ENCODE results near the gene CCRL2. TPM values are rescaled to one million over a fixed set of nuclear protein-coding genes. Genes with fewer than 3 reads are reported as not detected.

CCRL2 gene
- 11.5 and 15.8 TPM in 2 replicates for total RNA-seq

DNA sequence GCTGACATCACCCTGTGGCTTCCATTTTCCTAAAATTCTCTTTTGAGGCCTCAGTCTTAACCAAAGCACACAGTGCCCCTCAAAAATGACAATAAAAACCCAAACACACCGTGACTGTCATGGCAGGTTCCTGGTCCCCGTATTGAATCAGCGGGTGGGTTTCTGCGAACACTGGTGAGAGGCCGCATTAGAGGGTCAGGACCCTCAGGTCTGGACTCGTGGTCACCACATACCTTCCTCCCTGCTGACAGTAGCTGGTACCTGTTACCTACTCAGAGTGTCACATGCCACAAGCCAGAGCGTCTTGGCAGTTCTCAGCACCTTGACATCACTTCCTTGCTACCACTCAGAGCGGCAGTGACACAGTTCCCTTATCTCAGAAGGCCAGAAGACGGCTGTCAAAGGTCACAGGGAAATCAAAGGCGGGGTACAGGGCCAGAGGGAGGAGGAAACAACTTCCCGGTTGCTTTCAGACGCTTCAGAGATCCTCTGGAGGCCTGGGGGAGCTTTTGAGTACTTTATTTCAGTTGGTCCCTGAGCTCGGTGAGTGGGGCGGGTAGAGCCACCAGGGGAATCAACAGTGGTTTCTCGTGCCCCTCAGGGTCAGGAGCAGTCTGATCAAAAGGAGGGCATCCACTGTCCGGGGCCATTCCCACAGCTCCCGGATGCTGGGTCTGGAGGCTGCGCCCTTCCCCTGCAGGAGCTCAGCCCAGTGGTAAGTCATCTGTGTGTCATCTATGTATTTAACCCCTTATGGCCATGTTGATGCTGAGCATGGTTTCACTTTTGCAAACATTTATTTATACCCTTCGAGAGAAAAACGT lies at the start of gene CCRL2, which contains the start of gene CCR5AS:
Gene CCRL2 (plus strand): TSS at position 472 of the 824 bp plus-strand sequence. CDS start 821 bp downstream, outside the sequence.
Gene CCR5AS (minus strand): TSS at position 279 of the 824 bp plus-strand sequence.
- DNase-seq (ENCODE audit: extremely low read depth, low read depth, low spot score): peak; percentile 69

DNA sequence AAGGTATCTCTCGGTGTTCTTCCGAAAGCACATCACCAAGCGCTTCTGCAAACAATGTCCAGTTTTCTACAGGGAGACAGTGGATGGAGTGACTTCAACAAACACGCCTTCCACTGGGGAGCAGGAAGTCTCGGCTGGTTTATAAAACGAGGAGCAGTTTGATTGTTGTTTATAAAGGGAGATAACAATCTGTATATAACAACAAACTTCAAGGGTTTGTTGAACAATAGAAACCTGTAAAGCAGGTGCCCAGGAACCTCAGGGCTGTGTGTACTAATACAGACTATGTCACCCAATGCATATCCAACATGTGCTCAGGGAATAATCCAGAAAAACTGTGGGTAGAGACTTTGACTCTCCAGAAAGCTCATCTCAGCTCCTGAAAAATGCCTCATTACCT lies 48.6 kb upstream of the CCRL2 start:
- DNase-seq (ENCODE audit: extremely low read depth, low read depth, low spot score): no peak

DNA sequence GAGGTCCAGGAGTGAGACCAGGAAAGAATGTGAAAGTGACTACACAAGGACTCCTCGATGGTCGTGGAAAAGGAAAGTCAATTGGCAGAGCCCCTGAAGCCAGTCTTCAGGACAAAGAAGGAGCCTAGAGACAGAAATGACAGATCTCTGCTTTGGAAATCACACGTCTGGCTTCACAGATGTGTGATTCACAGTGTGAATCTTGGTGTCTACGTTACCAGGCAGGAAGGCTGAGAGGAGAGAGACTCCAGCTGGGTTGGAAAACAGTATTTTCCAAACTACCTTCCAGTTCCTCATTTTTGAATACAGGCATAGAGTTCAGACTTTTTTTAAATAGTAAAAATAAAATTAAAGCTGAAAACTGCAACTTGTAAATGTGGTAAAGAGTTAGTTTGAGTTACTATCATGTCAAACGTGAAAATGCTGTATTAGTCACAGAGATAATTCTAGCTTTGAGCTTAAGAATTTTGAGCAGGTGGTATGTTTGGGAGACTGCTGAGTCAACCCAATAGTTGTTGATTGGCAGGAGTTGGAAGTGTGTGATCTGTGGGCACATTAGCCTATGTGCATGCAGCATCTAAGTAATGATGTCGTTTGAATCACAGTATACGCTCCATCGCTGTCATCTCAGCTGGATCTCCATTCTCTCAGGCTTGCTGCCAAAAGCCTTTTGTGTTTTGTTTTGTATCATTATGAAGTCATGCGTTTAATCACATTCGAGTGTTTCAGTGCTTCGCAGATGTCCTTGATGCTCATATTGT lies 47.1 kb upstream of the CCRL2 start:
- DNase-seq (ENCODE audit: extremely low read depth, low read depth, low spot score): no peak

- no peak for DNase-seq (ENCODE audit: extremely low read depth, low read depth, low spot score)
Observed at GRCh38 chr3:46360907-46361306, 46.2 kb upstream of the CCRL2 start.

DNA sequence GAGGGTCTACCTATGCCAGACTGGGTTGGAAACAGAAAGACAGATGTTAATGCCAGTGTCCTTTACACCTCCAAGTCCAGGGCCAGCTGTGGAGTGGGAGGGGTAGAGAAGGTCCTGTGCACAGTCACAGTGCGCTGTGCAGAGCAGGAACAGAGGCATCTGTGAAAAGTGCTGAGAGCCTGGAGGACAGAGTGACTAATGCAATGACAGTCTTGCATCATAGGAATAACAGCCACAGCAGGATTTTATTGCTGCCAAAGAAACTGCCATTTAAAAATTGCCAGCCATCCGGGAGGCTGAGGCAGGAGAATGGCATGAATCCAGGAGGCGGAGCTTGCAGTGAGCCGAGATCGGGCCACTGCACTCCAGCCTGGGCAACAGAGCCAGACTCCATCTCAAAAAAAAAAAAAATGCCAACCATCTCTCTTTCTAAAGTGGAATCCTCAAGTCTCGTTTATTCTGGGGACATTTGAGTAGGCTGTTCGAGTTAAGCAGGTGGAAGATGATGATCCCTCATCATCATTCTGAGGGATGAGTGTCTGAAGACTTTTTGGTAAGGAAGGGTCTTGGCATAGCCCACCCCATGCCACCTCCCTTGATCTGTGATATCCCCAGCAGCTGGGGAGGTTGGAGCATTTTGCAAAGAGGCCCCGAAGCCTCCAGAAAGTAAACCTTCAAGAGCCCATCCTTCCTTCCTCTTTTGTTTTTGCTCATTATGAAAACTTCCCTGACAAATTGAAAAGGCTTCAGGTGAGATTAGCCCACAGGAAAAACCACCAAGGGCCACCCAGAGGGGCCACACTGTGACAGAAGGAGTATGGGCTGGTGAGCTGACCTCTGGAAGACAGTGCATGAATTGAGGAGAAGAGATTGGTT lies 45.4 kb upstream of the CCRL2 start:
- no peak for DNase-seq (ENCODE audit: extremely low read depth, low read depth, low spot score)

DNA sequence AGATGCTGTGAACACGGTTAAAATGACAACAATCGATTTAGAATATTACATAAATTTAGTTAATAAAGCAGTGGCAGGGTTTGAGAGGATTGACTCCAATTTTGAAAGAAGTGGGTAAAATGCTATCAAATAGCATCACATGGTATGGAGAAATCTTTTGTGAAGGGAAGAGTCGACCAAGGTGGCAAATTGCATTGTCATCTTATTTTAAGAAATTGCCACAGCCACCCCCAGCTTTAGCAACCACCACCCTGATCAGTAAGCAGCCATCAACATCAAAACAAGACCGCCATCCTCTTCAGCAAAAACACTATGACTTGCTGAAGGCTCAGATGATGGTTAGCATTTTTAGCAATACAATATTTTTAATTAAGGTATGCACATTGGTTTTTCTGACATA lies 42.0 kb upstream of the CCRL2 start:
- no peak for DNase-seq (ENCODE audit: extremely low read depth, low read depth, low spot score)

GRCh38 chr3:46365737-46366524 lies 41.1 kb upstream of the CCRL2 start:
- no peak for DNase-seq (ENCODE audit: extremely low read depth, low read depth, low spot score)

GRCh38 chr3:46367811-46368210 lies 39.2 kb upstream of the CCRL2 start:
- DNase-seq (ENCODE audit: extremely low read depth, low read depth, low spot score): no peak

- DNase-seq (ENCODE audit: extremely low read depth, low read depth, low spot score): no peak
Observed at GRCh38 chr3:46368569-46368968, 38.5 kb upstream of the CCRL2 start.

DNA sequence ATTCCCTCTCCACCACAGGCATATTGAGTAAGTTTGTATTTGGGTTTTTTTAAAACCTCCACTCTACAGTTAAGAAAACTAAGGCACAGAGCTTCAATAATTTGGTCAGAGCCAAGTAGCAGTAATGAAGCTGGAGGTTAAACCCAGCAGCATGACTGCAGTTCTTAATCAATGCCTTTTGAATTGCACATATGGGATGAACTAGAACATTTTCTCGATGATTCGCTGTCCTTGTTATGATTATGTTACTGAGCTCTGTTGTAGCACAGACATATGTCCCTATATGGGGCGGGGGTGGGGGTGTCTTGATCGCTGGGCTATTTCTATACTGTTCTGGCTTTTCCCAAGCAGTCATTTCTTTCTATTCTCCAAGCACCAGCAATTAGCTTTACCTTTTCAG lies 37.9 kb upstream of the CCRL2 start:
- DNase-seq (ENCODE audit: extremely low read depth, low read depth, low spot score): no peak

GRCh38 chr3:46369675-46370132 lies 37.4 kb upstream of the CCRL2 start:
- DNase-seq (ENCODE audit: extremely low read depth, low read depth, low spot score): no peak

DNA sequence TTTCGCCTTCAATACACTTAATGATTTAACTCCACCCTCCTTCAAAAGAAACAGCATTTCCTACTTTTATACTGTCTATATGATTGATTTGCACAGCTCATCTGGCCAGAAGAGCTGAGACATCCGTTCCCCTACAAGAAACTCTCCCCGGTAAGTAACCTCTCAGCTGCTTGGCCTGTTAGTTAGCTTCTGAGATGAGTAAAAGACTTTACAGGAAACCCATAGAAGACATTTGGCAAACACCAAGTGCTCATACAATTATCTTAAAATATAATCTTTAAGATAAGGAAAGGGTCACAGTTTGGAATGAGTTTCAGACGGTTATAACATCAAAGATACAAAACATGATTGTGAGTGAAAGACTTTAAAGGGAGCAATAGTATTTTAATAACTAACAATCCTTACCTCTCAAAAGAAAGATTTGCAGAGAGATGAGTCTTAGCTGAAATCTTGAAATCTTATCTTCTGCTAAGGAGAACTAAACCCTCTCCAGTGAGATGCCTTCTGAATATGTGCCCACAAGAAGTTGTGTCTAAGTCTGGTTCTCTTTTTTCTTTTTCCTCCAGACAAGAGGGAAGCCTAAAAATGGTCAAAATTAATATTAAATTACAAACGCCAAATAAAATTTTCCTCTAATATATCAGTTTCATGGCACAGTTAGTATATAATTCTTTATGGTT lies 36.1 kb upstream of the CCRL2 start, which contains the start of gene CCR5:
Gene CCR5 (plus strand): TSS at position 108 of the 680 bp plus-strand sequence. CDS start 1,957 bp downstream, outside the sequence.
- DNase-seq (ENCODE audit: extremely low read depth, low read depth, low spot score): no peak

DNA sequence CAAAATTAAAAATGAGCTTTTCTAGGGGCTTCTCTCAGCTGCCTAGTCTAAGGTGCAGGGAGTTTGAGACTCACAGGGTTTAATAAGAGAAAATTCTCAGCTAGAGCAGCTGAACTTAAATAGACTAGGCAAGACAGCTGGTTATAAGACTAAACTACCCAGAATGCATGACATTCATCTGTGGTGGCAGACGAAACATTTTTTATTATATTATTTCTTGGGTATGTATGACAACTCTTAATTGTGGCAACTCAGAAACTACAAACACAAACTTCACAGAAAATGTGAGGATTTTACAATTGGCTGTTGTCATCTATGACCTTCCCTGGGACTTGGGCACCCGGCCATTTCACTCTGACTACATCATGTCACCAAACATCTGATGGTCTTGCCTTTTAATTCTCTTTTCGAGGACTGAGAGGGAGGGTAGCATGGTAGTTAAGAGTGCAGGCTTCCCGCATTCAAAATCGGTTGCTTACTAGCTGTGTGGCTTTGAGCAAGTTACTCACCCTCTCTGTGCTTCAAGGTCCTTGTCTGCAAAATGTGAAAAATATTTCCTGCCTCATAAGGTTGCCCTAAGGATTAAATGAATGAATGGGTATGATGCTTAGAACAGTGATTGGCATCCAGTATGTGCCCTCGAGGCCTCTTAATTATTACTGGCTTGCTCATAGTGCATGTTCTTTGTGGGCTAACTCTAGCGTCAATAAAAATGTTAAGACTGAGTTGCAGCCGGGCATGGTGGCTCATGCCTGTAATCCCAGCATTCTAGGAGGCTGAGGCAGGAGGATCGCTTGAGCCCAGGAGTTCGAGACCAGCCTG lies 35.3 kb upstream of the CCRL2 start:
- no peak for DNase-seq (ENCODE audit: extremely low read depth, low read depth, low spot score)

DNA sequence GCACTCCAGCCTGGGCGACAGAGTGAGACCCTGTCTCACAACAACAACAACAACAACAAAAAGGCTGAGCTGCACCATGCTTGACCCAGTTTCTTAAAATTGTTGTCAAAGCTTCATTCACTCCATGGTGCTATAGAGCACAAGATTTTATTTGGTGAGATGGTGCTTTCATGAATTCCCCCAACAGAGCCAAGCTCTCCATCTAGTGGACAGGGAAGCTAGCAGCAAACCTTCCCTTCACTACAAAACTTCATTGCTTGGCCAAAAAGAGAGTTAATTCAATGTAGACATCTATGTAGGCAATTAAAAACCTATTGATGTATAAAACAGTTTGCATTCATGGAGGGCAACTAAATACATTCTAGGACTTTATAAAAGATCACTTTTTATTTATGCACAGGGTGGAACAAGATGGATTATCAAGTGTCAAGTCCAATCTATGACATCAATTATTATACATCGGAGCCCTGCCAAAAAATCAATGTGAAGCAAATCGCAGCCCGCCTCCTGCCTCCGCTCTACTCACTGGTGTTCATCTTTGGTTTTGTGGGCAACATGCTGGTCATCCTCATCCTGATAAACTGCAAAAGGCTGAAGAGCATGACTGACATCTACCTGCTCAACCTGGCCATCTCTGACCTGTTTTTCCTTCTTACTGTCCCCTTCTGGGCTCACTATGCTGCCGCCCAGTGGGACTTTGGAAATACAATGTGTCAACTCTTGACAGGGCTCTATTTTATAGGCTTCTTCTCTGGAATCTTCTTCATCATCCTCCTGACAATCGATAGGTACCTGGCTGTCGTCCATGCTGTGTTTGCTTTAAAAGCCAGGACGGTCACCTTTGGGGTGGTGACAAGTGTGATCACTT lies 34.3 kb upstream of the CCRL2 start:
- DNase-seq (ENCODE audit: extremely low read depth, low read depth, low spot score): no peak

GRCh38 chr3:46374755-46375154 lies 32.3 kb upstream of the CCRL2 start:
- DNase-seq (ENCODE audit: extremely low read depth, low read depth, low spot score): no peak

DNA sequence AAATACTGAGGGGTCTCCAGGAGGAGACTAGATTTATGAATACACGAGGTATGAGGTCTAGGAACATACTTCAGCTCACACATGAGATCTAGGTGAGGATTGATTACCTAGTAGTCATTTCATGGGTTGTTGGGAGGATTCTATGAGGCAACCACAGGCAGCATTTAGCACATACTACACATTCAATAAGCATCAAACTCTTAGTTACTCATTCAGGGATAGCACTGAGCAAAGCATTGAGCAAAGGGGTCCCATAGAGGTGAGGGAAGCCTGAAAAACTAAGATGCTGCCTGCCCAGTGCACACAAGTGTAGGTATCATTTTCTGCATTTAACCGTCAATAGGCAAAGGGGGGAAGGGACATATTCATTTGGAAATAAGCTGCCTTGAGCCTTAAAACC lies 31.8 kb upstream of the CCRL2 start:
- no peak for DNase-seq (ENCODE audit: extremely low read depth, low read depth, low spot score)

- DNase-seq (ENCODE audit: extremely low read depth, low read depth, low spot score): no peak
Observed at GRCh38 chr3:46375814-46376213, 31.2 kb upstream of the CCRL2 start.

Data from glomerular endothelial cell (primary cell).